HG02588 (cell line): ENCODE data around the gene LIF.

ENCODE experiments used
- ATAC-seq: cut with Tn5 transposase; IDR thresholded peaks from one replicate; pipeline ENCODE4 v1.9.1; 2021; ENCODE audit warnings: mild to moderate bottlenecking, moderate library complexity; ENCODE audit not compliant: unreplicated experiment

Gene LIF

GRCh38 chr22:30265131-30265720 is 18.7 kb upstream of the LIF start:
- ATAC-seq: no peak

- no peak for ATAC-seq
Observed at GRCh38 chr22:30263883-30264282, 17.3 kb upstream of the LIF start.

GRCh38 chr22:30262917-30263741 is 16.6 kb upstream of the LIF start:
- no peak for ATAC-seq

GRCh38 chr22:30262112-30262511 is 15.6 kb upstream of the LIF start:
- no peak for ATAC-seq

GRCh38 chr22:30261134-30261533 is 14.6 kb upstream of the LIF start:
- no peak for ATAC-seq

- no peak for ATAC-seq
Observed at GRCh38 chr22:30260682-30261081, 14.1 kb upstream of the LIF start.

GRCh38 chr22:30260276-30260675 is 13.7 kb upstream of the LIF start:
- no peak for ATAC-seq

- no peak for ATAC-seq
Observed at GRCh38 chr22:30254314-30254713, 7.8 kb upstream of the LIF start.

- ATAC-seq: no peak
Observed at GRCh38 chr22:30253205-30253852, 6.8 kb upstream of the LIF start.

- ATAC-seq: no peak
Observed at GRCh38 chr22:30252411-30253204, 6.0 kb upstream of the LIF start.

GRCh38 chr22:30251711-30252110 is 5.2 kb upstream of the LIF start:
- no peak for ATAC-seq

- no peak for ATAC-seq
Observed at GRCh38 chr22:30250661-30251267, 4.2 kb upstream of the LIF start.

- no peak for ATAC-seq
Observed at GRCh38 chr22:30250039-30250565, 3.5 kb upstream of the LIF start.

GRCh38 chr22:30249049-30250038 is 2.8 kb upstream of the LIF start:
- ATAC-seq: no peak

GRCh38 chr22:30248484-30248883 is 1.9 kb upstream of the LIF start:
- no peak for ATAC-seq

GRCh38 chr22:30247974-30248373 is 1.4 kb upstream of the LIF start:
- no peak for ATAC-seq

- ATAC-seq: no peak
Observed at GRCh38 chr22:30247561-30247960, 1.0 kb upstream of the LIF start.

GRCh38 chr22:30246814-30247376 is 336 bp upstream of the LIF start:
- no peak for ATAC-seq
